ENCODE measurements around the gene ZNF521.

Gene ZNF521

DNA sequence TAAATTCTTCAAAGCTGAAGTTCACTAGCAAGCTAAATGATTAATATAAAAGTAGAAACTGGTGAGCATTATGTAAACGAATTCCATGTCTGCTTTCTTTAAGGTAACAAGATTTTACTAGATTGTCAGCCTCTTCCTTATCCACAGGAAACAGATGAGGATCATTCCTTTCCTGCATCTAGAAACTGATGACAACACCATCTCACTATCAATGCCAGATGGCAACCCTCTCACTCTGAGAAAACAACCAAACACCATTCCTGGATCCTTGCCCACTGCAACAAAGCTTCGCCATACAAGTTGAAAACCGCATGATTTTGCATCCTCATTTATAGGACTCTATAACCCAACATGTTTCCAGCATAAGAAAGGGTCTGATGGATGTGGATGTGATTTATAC, 122.9 kb downstream of the ZNF521 start:
- no peak for TF ChIP-seq CTCF (IDR thresholded peaks at IDR 0.05)

GRCh38 chr18:25228410-25228809, 123.6 kb downstream of the ZNF521 start:
- TF ChIP-seq CTCF (IDR thresholded peaks at IDR 0.05) = no peak

DNA sequence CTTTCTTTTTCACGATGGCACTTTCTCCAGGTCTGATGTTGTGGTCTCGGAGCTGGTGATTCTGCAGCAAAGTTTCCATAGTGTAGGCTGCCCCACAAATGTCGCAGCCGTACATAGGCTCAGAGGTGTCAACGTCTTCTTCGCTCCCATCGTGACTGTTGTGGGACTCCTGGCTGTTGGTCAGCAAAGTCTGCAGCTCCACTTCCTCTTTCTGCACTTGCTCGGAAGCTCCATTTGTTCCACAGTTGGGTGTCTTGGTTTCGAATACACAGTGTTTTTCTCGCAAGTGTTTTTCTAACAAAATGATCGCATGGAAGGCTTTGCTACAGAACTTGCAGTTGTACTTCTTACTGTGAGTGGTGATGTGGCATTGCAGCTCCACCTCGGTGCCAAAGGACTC, 126.8 kb downstream of the ZNF521 start:
- TF ChIP-seq CTCF (IDR thresholded peaks at IDR 0.05) = no peak

GRCh38 chr18:25223899-25224886, 127.8 kb downstream of the ZNF521 start:
- no peak for TF ChIP-seq CTCF (IDR thresholded peaks at IDR 0.05)

DNA sequence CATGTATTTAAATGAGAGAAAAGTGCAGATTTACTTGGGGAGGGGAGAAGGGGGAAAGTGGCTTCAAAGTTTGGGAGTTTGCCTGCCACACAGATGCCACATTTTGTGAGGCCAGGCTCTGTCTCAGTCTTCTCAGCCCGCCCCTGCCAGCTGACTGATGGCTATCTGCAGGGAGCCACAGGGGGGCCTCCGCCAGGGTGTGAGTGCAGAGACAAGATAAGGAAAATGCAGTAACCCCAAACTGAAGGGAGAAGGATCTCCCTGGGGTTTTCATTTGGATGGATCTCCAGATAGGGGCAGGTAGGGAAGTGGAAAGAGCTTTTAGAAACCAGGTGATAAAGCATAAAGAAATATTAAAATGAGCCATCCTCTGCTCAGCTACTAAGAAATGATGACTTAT, 128.8 kb downstream of the ZNF521 start:
- no peak for TF ChIP-seq CTCF (IDR thresholded peaks at IDR 0.05)

DNA sequence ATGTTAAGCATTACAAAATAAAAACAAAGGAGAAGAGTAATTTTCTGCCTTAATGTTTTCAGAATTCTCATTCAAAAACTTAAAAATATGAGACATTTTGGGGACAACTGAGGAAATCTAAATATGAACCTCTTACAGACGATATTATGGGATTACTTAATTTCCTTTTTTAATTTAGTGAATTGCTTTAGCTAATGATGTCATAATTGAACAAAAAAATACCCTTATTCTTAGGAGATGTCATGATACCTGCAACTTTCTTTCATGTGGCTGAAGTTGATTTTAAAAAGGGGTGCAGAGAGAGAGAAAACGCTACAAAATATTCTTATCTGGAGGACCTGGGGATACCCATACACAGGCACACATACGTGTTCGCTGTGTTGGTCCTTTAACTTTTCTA, 129.3 kb downstream of the ZNF521 start:
- TF ChIP-seq CTCF (IDR thresholded peaks at IDR 0.05) = no peak

- TF ChIP-seq CTCF (IDR thresholded peaks at IDR 0.05) = no peak
These were observed 141.3 kb downstream of the ZNF521 start for GRCh38 chr18:25210622-25211021.
